Memory B cell (primary cell): ENCODE data around the gene EIF2S3.
"Not testable (repeated sequence)": the region's sequence is repeated elsewhere in the genome, so short reads cannot be mapped to it uniquely, and the experiment has no call there.

ENCODE experiments used
- ATAC-seq: fragments of 150-1000 bp; cut with Tn5 transposase; 2 replicates; pipeline ENCODE4 v1.10.0; 2021; ENCODE audit warnings: low read depth, mild to moderate bottlenecking, moderate library complexity
- DNase-seq, 2 donors: peaks; one replicate each; pipeline ENCODE4 v3.0.0; 2022; ENCODE audit warnings: low spot score in 2 of 2
- H3K27ac Mint-ChIP-seq: one replicate; pipeline ENCODE4 v1.8.0; 2022; ENCODE audit warnings: mild to moderate bottlenecking, moderate library complexity, mixed read lengths
- H3K27me3 Mint-ChIP-seq: one replicate; pipeline ENCODE4 v1.8.0; 2022; ENCODE audit warnings: mixed read lengths
- H3K36me3 Mint-ChIP-seq: one replicate; pipeline ENCODE4 v1.8.0; 2022; ENCODE audit warnings: mild to moderate bottlenecking, mixed read lengths
- H3K4me1 Mint-ChIP-seq: one replicate; pipeline ENCODE4 v1.8.0; 2022; ENCODE audit warnings: mixed read lengths
- H3K4me3 Mint-ChIP-seq: one replicate; pipeline ENCODE4 v1.8.0; 2022; ENCODE audit warnings: mild to moderate bottlenecking, moderate library complexity, mixed read lengths
- H3K9me3 Mint-ChIP-seq: one replicate; pipeline ENCODE4 v1.8.0; 2022; ENCODE audit warnings: mixed read lengths

Gene EIF2S3

GRCh38 chrX:24026432-24026831, 28.3 kb upstream of the EIF2S3 start:
- H3K4me1 Mint-ChIP-seq = peaks cover 5% of the 10 kb centered on the region
- no peak for DNase-seq
- H3K9me3 Mint-ChIP-seq = no peaks in the 10 kb centered on the region
- H3K27ac Mint-ChIP-seq = peak overlapping the region; percentile 90
- H3K27me3 Mint-ChIP-seq = no peaks in the 10 kb centered on the region
- H3K36me3 Mint-ChIP-seq = no peaks in the 10 kb centered on the region
- H3K4me3 Mint-ChIP-seq = peak overlapping the region; percentile 81
- ATAC-seq = no peak

GRCh38 chrX:24027086-24027485, 27.7 kb upstream of the EIF2S3 start, which contains the start of gene KLHL15:
Gene KLHL15 (minus strand): TSS chrX:24027186. CDS start chrX:24006693, 20,493 bp downstream.
- Mint-ChIP-seq H3K9me3 (no peaks in the 10 kb centered on the region), H3K27ac (peak within 1 kb of the TSS; percentile 90), H3K4me1 (peaks cover 5% of the 10 kb centered on the region), H3K36me3 (no peaks in the 10 kb centered on the region), H3K4me3 (peak within 1 kb of the TSS; percentile 81), H3K27me3 (no peaks in the 10 kb centered on the region)
- DNase-seq = no peak
- ATAC-seq = no peak

GRCh38 chrX:24027985-24028384, 26.8 kb upstream of the EIF2S3 start:
- DNase-seq (no peak), ATAC-seq (no peak)
- no peak overlapping the region for H3K27ac Mint-ChIP-seq
- H3K27me3 Mint-ChIP-seq = no peaks in the 10 kb centered on the region
- no peaks in the 10 kb centered on the region for H3K36me3 Mint-ChIP-seq
- no peak overlapping the region for H3K4me3 Mint-ChIP-seq
- no peaks in the 10 kb centered on the region for H3K9me3 Mint-ChIP-seq
- H3K4me1 Mint-ChIP-seq = peaks cover 5% of the 10 kb centered on the region

- Mint-ChIP-seq H3K4me3 (no peak overlapping the region), H3K27me3 (no peaks in the 10 kb centered on the region), H3K36me3 (no peaks in the 10 kb centered on the region), H3K9me3 (no peaks in the 10 kb centered on the region), H3K27ac (no peak overlapping the region), H3K4me1 (no peaks in the 10 kb centered on the region)
- no peak for ATAC-seq
- no peak for DNase-seq
Measured at GRCh38 chrX:24030597-24030996, 24.2 kb upstream of the EIF2S3 start.

GRCh38 chrX:24034485-24034884, 20.3 kb upstream of the EIF2S3 start:
- Mint-ChIP-seq H3K4me1 (no peaks in the 10 kb centered on the region), H3K36me3 (no peaks in the 10 kb centered on the region), H3K4me3 (no peak overlapping the region), H3K27me3 (no peaks in the 10 kb centered on the region), H3K27ac (no peak overlapping the region), H3K9me3 (no peaks in the 10 kb centered on the region)
- no peak for DNase-seq
- ATAC-seq = no peak

GRCh38 chrX:24037729-24038128, 17.0 kb upstream of the EIF2S3 start:
- no peak overlapping the region for H3K4me3 Mint-ChIP-seq
- no peak for ATAC-seq
- H3K4me1 Mint-ChIP-seq = no peaks in the 10 kb centered on the region
- H3K9me3 Mint-ChIP-seq = no peaks in the 10 kb centered on the region
- H3K36me3 Mint-ChIP-seq = no peaks in the 10 kb centered on the region
- H3K27me3 Mint-ChIP-seq = no peaks in the 10 kb centered on the region
- no peak for DNase-seq
- H3K27ac Mint-ChIP-seq = no peak overlapping the region

- H3K27ac Mint-ChIP-seq, H3K27me3 Mint-ChIP-seq, H3K4me1 Mint-ChIP-seq, ATAC-seq, H3K36me3 Mint-ChIP-seq, DNase-seq, H3K9me3 Mint-ChIP-seq, H3K4me3 Mint-ChIP-seq: not testable (repeated sequence)
Measured at GRCh38 chrX:24046060-24046459, 8.7 kb upstream of the EIF2S3 start.

- not testable (repeated sequence) for ATAC-seq
Measured at GRCh38 chrX:24049643-24050042, 5.1 kb upstream of the EIF2S3 start.

GRCh38 chrX:24050522-24051318, 4.0 kb upstream of the EIF2S3 start:
- H3K4me1 Mint-ChIP-seq, H3K27me3 Mint-ChIP-seq, DNase-seq, H3K4me3 Mint-ChIP-seq, ATAC-seq, H3K9me3 Mint-ChIP-seq, H3K27ac Mint-ChIP-seq, H3K36me3 Mint-ChIP-seq: not testable (repeated sequence)

More at GRCh38 chrX:24049643-24050042, 5.1 kb upstream of the EIF2S3 start:
- not testable (repeated sequence) for H3K27ac Mint-ChIP-seq, H3K36me3 Mint-ChIP-seq, H3K9me3 Mint-ChIP-seq, DNase-seq, H3K4me3 Mint-ChIP-seq, H3K4me1 Mint-ChIP-seq, H3K27me3 Mint-ChIP-seq

GRCh38 chrX:24055043-24055356, 244 bp downstream of the EIF2S3 start:
- H3K4me1 Mint-ChIP-seq = peaks cover 3% of the 10 kb centered on the region

GRCh38 chrX:24063488-24063887, 8.7 kb downstream of the EIF2S3 start:
- Mint-ChIP-seq H3K27me3 (no peaks in the 10 kb centered on the region), H3K36me3 (peaks cover 12% of the 10 kb centered on the region), H3K9me3 (no peaks in the 10 kb centered on the region), H3K27ac (no peak overlapping the region), H3K4me1 (no peaks in the 10 kb centered on the region), H3K4me3 (no peak overlapping the region)
- ATAC-seq (no peak), DNase-seq (no peak)

More at GRCh38 chrX:24055043-24055356, 244 bp downstream of the EIF2S3 start:
- Mint-ChIP-seq H3K9me3 (no peaks in the 10 kb centered on the region), H3K27me3 (no peaks in the 10 kb centered on the region), H3K27ac (peak overlapping the region; percentile 98), H3K4me3 (peak overlapping the region; percentile 98), H3K36me3 (peaks cover 2% of the 10 kb centered on the region)
- no peak for DNase-seq
- ATAC-seq = peak; percentile 7

- ATAC-seq (no peak), DNase-seq (no peak)
- Mint-ChIP-seq H3K4me1 (no peaks in the 10 kb centered on the region), H3K27ac (no peak overlapping the region), H3K36me3 (peaks cover 10% of the 10 kb centered on the region), H3K4me3 (no peak overlapping the region), H3K27me3 (no peaks in the 10 kb centered on the region), H3K9me3 (no peaks in the 10 kb centered on the region)
Measured at GRCh38 chrX:24069877-24070276, 15.1 kb downstream of the EIF2S3 start.

GRCh38 chrX:24079411-24079810, 24.7 kb downstream of the EIF2S3 start:
- no peak for ATAC-seq
- peaks cover 4% of the 10 kb centered on the region for H3K4me1 Mint-ChIP-seq
- peaks cover 15% of the 10 kb centered on the region for H3K36me3 Mint-ChIP-seq
- H3K9me3 Mint-ChIP-seq = no peaks in the 10 kb centered on the region
- no peak overlapping the region for H3K27ac Mint-ChIP-seq
- no peak for DNase-seq
- no peaks in the 10 kb centered on the region for H3K27me3 Mint-ChIP-seq
- no peak overlapping the region for H3K4me3 Mint-ChIP-seq

GRCh38 chrX:24080245-24080644, 25.5 kb downstream of the EIF2S3 start:
- DNase-seq, H3K4me3 Mint-ChIP-seq, H3K27ac Mint-ChIP-seq, H3K4me1 Mint-ChIP-seq, H3K9me3 Mint-ChIP-seq, ATAC-seq, H3K36me3 Mint-ChIP-seq, H3K27me3 Mint-ChIP-seq: not testable (repeated sequence)

GRCh38 chrX:24080704-24081103, 25.9 kb downstream of the EIF2S3 start:
- no peak overlapping the region for H3K27ac Mint-ChIP-seq
- no peaks in the 10 kb centered on the region for H3K27me3 Mint-ChIP-seq
- ATAC-seq = no peak
- H3K4me1 Mint-ChIP-seq = peaks cover 4% of the 10 kb centered on the region
- DNase-seq = no peak
- no peaks in the 10 kb centered on the region for H3K9me3 Mint-ChIP-seq
- no peak overlapping the region for H3K4me3 Mint-ChIP-seq
- peaks cover 7% of the 10 kb centered on the region for H3K36me3 Mint-ChIP-seq
